Activated naive CD4-positive, alpha-beta T cell treated with anti-CD3 and anti-CD28 coated beads, Interleukin-2, amount 50 U/mL, for 72 hours (primary cell): Measurements from ENCODE around the gene P2RY2. TPM values are rescaled to one million over a fixed set of nuclear protein-coding genes. Genes with fewer than 3 reads are reported as not detected.

Experiments
- ATAC-seq, 2 donors: fragments of 150-1000 bp; cut with Tn5 transposase; 2 replicates each; pipeline ENCODE4 v1.10.0; 2021; ENCODE audit warnings: mild to moderate bottlenecking in 2 of 2, moderate library complexity in 2 of 2
- DNase-seq, 2 donors: peaks; one replicate each; pipeline ENCODE4 v3.0.0; 2021 to 2022; ENCODE audit warnings: low spot score in 2 of 2
- H3K27ac Mint-ChIP-seq, 2 donors: one replicate each; pipeline ENCODE4 v1.8.0; 2022; ENCODE audit warnings: mild to moderate bottlenecking in 2 of 2, mixed read lengths in 2 of 2
- H3K36me3 Mint-ChIP-seq, 2 donors: one replicate each; pipeline ENCODE4 v1.8.0; 2022; ENCODE audit warnings: mixed read lengths in 2 of 2
- H3K9me3 Mint-ChIP-seq, 2 donors: one replicate each; pipeline ENCODE4 v1.8.0; 2022; ENCODE audit warnings: mixed read lengths in 2 of 2
- total RNA-seq, 2 donors: library from RNA; stranded (reverse); gene quantifications; one replicate each; pipeline ENCODE4 v1.2.3, GENCODE V29; 2022

Gene P2RY2
- total RNA-seq, 2 donors from 2014 or later: not detected

DNA sequence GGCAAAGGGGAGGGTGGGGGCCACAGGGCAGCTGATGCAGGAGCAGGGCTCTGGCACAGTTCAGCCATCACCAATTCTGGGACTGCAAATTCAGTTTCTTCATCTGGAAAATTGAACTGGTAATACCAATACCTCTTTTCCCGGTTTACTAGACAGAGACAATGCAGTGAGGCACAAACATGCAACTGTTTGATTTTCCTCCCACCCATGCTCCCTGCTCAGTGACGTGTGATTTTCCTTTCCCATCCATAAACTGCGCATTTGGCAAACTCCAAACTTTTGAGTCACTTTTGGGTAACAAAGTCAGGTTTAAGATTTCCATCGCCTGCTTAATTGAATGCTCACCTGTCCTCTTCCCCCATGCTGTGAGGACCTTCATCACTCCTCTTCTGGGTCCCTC is 23.2 kb downstream of the P2RY2 start:
- DNase-seq: no peak
- no peak for ATAC-seq
- H3K36me3 Mint-ChIP-seq: no peaks in the 10 kb centered on the region

DNA sequence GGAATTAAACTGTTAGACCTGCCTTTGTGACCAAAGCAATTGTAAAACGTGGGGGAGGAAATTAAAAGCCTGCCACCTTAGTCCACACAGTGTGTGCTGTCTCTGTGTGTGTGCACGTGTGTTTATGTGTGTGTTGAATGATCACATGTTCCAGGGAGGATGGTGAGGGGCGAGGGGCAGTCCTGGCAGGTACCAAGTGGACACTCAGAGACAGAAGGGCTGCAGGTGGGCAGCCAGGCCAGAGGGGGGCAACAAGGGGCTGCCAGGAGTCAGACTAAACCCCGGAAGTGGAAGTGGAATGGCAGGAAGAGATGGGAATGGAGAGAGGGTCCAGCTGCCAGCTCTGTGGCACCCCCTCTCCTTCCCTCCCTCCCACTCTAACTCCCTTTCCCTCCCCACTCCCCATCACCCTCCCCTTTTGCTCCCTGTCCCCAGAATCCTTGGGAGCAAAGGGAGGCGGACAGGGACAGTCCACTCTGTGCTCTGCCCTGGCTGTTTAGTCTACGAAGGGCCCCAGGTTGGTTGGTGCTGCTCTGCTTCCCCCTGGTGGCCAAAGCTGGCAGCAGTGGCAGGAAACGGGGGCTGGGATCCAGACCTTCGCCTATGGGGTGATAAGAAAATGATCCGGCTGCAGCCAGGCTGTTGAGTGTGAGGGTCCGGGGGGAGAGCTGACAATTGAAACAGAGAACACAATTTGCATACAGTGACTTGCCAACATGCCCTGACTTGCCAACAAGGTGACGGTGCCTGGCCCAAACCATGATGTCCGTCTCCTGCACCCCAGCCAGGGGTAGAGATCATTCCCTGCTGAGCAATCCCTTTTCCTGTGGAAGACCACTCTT is 24.4 kb downstream of the P2RY2 start:
- Mint-ChIP-seq H3K9me3 (no peaks in the 10 kb centered on the region), H3K36me3 (no peaks in the 10 kb centered on the region), H3K27ac (peak overlapping the region in 1 of 2 donors; percentile 40)
- DNase-seq: peak; percentile 75 to 86
- peak; percentile 86 to 90 for ATAC-seq

More for the DNA sequence above, 23.2 kb downstream of the P2RY2 start:
- Mint-ChIP-seq H3K27ac (no peak overlapping the region), H3K9me3 (no peaks in the 10 kb centered on the region)

DNA sequence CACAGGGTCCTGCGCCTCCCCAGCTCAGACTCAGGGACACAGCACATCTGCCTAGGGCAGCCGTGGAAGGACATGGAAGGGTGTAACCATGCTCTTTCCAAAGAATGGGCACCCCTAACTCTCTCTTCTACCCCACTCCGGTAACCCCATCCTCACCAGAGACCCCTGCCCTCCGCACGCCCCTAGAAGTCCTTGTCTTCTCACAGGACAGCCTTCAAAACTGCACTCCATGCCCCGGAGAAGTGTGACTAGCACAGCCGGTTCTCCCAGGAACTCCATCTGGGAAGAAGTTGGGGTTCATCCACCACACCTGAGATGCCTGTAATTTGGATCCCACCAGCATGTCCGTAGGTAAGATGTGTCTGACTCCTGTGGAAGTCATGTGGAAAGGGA is 25.0 kb downstream of the P2RY2 start:
- no peak overlapping the region for H3K27ac Mint-ChIP-seq

DNA sequence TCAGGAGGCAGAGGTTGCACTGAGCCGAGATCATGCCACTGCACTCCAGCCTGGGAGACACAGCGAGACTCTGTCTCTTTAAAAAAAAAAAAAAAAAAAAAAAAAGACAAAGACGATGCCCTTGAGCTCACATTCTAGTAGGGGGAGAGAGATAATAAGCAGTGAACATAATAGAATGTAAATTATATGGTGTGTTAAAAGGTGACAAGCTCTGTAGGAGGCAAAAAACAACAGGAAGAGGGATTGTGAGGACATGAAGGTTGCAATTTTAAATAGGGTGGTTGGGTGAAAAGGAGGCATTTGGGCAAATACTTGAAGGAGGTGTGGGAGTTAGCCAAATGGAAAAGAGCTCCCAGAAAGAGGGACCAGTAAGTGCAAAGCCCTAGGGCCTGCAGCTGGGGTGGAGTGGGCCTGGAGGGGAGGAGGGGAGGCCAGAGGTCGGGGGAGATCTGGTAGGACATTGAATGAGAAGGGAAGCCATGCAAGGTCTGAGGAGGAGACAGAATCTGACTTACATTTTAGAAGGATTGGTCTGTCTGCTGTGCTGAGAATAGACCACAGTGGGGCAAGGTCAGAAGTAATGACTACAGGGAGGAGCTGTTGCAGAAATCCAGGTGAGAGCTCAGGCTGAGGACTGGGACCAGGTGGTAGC is 26.6 kb downstream of the P2RY2 start:
- no peaks in the 10 kb centered on the region for H3K36me3 Mint-ChIP-seq
- no peaks in the 10 kb centered on the region for H3K9me3 Mint-ChIP-seq
- ATAC-seq (no peak), DNase-seq (no peak)
- no peak overlapping the region for H3K27ac Mint-ChIP-seq

More for the DNA sequence above, 25.0 kb downstream of the P2RY2 start:
- no peaks in the 10 kb centered on the region for H3K36me3 Mint-ChIP-seq
- DNase-seq (no peak), ATAC-seq (no peak)
- no peaks in the 10 kb centered on the region for H3K9me3 Mint-ChIP-seq

DNA sequence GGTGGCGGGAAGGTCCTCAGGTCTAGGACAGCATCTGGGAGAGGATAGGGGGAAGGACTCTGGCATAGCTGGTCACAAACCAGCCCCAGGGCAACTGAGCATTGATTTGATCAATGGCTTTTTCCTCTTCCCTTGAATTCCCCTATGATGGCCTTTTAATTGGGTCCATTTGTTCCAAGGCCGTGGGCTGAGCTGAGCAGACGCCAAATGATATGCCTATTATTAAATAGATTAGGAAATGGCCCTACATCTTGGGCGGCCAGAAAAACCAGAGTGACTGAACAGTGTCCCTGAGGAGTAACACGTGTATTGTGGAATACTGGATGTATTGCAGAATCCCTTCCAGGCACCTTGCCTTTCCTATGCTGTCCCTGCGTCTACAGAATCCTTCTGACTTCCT is 27.4 kb downstream of the P2RY2 start:
- DNase-seq (no peak), ATAC-seq (no peak)
- no peak overlapping the region for H3K27ac Mint-ChIP-seq
- H3K9me3 Mint-ChIP-seq: no peaks in the 10 kb centered on the region
- H3K36me3 Mint-ChIP-seq: no peaks in the 10 kb centered on the region

DNA sequence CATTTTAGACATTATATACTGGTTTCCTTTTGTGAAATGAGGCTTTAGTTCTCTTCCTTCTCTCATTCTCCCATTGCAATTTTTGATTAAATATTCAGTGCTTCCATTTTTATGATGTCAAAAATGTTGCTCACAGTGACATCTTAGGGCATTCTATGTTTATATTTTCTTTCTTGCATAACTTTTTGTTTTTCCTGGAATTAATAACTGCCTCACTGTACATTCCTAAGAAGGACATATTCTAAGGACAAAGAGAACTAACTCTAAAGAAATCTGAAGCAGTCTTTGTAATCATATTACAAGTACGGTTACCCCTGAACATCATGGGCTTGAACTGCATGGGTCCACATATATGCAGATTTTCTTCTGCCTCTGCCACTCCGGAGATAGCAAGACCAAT is 28.2 kb downstream of the P2RY2 start:
- Mint-ChIP-seq H3K9me3 (no peaks in the 10 kb centered on the region), H3K36me3 (no peaks in the 10 kb centered on the region), H3K27ac (no peak overlapping the region)
- DNase-seq (no peak), ATAC-seq (no peak)

DNA sequence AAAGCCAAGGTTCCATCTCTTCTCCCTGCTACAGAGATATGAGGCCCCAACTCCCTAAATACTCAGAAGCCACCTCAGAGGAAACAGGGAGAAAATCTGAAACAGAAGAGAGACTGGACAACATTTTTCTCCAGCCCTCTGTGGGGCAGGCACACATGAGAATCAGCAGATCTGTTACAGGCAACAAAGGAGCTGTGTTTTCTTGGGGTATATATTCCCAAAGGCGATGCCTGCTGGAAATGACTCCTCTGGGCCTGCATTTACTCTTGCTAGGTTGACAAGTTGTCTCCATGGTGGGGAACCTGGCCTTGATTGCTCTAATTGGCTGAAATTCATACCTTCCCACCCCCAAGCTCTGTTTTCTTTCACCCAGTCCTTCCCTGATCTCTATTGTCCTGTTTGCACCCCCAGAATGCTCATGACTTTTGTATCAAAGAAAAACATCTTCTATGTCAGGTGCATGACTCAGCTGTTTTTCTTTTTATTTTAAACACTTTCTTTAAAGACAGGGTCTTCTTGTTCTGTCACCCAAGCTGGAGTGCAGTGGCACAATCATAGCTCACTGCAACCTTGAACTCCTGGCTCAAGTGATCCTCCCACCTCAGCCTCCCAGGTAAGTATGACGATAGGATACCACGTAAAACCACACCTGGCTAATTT is 30.6 kb downstream of the P2RY2 start:
- ATAC-seq: no peak

DNA sequence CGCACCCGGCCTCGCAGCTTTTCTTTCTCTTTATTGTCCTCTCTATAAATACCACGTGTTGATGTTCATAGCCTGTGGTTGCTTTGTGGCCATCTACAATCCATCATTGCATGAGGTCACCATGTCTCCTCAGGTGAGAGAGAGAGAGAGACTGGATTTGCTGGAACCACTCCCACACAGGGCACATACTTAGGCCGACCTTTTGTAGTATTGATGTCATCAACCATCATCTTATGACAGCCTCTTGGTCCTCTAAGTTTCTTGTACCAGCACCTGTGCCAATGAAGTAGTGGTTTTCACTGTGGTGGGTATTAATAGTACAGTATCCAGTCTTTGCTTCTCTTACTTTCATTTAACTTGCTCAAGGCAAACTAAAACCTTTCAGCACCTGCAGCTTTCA is 31.2 kb downstream of the P2RY2 start:
- no peaks in the 10 kb centered on the region for H3K36me3 Mint-ChIP-seq
- DNase-seq (no peak), ATAC-seq (peak; percentile 31 to 70)
- H3K27ac Mint-ChIP-seq: peak overlapping the region in 1 of 2 donors; percentile 5
- no peaks in the 10 kb centered on the region for H3K9me3 Mint-ChIP-seq

More for the DNA sequence above, 30.6 kb downstream of the P2RY2 start:
- Mint-ChIP-seq H3K9me3 (no peaks in the 10 kb centered on the region), H3K36me3 (no peaks in the 10 kb centered on the region), H3K27ac (peak overlapping the region in 1 of 2 donors; percentile 5)
- no peak for DNase-seq

DNA sequence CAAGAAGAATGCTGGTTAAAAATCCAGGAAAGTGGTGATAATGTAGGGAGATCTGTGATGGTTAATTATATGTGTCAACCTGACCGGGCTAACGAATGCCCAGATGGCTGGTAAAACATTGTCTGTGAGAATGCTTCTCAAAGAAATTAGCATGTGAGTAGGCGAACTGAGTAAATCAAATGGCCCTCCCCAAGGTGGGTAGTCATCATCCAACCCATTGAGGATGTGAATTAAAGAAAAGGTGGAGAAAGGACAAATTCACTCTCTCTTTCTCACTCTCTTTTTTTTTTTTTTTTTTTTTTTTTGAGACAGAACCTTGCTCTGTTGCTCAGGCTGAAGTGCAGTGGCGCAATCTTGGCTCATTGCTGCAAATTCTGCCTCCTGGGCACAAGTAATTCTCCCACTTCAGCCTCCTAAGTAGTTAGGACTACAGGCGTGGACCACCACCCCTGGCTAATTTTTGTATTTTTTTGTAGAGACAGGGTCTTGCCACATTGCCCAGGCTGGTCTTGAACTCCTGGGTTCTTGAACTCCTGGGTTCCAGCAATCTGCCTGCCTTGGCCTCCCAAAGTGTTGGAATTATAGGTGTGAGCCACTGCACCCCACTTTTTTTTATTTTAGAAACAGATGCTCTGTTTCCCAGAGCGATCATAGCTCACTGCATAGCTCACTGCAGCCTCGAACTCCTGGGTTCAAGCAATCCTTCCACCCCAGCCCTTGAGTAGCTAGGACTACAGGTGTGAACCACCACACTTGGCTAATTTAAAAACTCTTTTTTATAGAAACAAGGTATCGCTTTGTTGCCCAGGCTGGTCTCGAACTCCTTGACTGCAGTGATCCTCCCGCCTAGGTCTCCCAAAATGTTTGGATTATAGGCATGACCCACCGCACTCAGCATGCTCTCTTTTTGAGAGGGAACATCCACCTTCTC is 32.0 kb downstream of the P2RY2 start:
- no peak for DNase-seq
- H3K27ac Mint-ChIP-seq: peak overlapping the region in 1 of 2 donors; percentile 22
- peak; percentile 53 to 66 for ATAC-seq
- no peaks in the 10 kb centered on the region for H3K36me3 Mint-ChIP-seq
- H3K9me3 Mint-ChIP-seq: no peaks in the 10 kb centered on the region

DNA sequence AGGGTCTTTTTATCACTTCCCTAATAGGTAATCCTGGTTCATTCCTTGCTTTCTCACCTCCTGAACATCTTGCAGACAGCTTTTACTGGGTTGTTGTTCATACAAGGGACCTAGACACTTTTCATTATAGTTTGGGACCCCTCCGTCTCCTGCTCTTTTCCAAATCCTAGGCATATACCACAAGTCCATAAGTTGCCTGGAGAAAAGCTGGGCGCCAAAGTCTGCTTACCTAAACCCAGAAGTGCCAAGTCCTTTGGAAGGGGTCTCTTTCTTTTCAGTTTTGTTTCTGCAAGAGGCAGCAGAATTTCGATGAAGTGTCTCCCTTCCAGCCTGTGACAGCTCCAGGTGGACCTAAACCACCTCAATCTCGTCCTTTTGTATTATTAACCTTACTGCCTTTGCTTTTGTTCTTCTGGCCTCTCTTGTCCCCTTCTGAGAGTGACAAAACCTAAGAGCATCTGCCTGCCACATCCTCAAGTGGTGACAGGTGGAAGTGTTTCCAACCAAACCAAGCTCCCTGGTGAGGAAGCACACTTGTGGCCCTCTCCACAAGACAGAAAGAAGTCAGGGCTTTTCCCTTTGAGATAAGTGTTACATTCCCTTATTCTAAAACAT is 34.6 kb downstream of the P2RY2 start:
- ATAC-seq (peak; percentile 62 to 64), DNase-seq (peak in 1 of 2 donors; percentile 44)
- Mint-ChIP-seq H3K9me3 (no peaks in the 10 kb centered on the region), H3K36me3 (no peaks in the 10 kb centered on the region), H3K27ac (no peak overlapping the region)

DNA sequence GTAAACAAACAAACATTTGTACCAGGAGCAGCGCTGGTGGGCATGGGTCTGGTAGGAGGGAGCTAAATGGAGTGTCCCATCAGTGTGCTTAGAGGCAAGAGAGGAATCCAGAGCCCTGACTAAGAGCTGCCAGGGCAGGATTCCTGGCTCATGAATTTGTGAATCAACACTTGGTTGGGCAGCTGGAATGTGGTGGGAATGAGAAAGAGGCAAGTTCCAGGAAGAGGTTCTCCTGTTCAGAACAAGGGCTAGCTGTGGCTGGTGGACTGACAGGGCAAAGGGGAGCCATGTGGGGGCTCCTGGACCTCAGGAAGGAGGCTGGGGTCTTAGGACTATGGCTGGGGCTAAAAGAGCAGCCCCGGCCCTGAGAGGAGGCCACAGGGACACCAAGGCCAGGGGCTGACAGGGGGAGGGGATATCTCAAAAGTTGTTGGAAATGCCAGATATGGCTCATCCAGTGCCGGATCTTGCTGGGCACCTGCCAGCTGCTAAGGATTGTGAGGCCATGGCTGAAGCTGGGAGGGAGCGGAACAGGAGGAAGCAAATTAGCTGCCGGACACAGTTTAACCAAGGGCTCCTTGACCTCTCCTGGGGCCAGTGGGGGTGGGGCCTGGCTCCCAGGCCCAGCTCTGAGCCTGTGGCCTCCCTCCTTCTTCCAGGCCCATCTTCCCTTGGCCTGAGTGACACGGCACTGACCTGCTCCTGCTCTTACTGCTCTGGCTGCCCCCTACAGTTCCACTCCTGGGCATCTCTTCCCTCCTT is 39.4 kb downstream of the P2RY2 start:
- ATAC-seq: no peak
- no peaks in the 10 kb centered on the region for H3K36me3 Mint-ChIP-seq
- no peaks in the 10 kb centered on the region for H3K9me3 Mint-ChIP-seq
- peak in 1 of 2 donors; percentile 28 for DNase-seq
- H3K27ac Mint-ChIP-seq: peak overlapping the region; percentile 7 to 22

DNA sequence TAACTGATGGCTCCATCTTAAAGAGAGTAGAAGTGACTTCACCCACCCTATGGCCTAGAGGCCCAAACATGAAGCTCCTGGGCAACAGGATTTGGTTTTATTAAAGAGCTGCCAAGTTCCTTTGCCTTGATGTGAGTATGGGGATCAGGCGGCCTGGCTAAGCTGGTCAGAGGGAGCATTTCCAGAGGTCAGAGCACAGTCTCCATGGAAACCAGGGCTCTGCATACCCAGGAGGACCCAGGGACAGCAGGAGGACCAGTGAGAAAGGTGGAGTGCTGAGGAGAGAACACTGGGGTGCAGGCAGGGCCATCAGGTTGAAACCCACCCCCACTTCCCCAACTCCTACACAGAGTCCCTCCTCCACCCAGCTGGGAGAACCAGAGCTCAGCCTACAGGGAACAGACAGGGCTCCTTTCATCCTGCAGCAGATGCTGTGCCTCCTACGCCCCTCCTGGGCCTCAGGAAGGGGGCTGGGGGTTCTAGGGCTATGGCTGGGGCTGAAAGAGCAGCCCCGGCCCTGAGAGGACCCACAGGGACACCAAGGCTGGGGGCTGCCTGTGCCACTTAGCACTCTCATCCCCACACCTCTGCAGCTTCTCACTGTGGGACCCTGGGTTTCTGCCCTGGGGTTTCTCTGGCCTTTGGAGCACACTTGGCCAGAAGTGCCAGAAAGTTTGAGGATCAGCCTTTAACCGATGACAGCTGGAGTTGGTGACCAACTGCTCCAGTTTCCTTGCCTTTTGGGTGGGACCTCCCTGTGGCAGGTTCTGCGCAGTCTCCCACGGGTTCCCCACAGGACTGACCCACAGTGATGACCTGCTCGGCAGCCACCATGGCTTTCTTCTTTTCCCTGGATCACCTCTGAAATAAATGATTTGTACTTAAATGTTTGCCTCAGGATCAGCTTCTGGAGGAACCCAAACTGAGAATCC is 40.3 kb downstream of the P2RY2 start:
- DNase-seq (peak in 1 of 2 donors; percentile 35), ATAC-seq (no peak)
- H3K27ac Mint-ChIP-seq: peak overlapping the region in 1 of 2 donors; percentile 22
- no peaks in the 10 kb centered on the region for H3K9me3 Mint-ChIP-seq
- H3K36me3 Mint-ChIP-seq: no peaks in the 10 kb centered on the region

DNA sequence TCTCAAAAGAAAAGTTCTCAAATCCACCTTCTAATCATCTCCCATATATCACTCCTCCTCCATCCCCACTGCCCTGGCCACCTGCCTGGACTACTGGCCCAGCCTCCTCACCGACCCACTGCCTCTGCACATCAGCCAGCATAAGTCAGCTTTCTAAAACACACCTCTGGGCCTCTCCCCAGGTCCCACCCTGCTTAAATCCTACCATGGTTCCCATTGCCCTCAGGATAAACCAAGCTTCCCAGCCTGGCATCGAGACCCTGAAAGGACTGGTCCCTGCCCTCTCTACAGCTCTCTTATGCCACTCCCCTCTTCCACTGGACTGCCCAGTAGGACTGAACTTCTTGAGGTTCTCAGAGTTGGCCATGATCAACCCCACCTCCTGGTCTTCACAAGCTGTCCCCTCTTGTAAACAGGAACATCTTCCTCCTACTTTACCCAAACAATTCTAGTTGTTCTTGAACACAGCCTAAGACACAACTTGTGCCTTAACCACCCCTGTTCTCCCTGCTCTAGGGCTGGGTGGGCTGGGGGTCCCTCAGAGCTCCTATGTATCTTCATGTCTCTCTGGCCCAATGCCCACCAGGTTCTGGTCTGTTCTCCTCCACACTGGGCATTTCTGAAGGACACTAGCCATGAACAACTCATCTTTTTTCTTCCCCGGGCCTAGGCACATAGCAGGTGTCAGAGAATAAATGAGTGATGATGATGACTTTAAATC is 41.5 kb downstream of the P2RY2 start:
- peak in 1 of 2 donors; percentile 30 for DNase-seq
- Mint-ChIP-seq H3K9me3 (no peaks in the 10 kb centered on the region), H3K36me3 (no peaks in the 10 kb centered on the region), H3K27ac (peak overlapping the region in 1 of 2 donors; percentile 7)
- no peak for ATAC-seq

DNA sequence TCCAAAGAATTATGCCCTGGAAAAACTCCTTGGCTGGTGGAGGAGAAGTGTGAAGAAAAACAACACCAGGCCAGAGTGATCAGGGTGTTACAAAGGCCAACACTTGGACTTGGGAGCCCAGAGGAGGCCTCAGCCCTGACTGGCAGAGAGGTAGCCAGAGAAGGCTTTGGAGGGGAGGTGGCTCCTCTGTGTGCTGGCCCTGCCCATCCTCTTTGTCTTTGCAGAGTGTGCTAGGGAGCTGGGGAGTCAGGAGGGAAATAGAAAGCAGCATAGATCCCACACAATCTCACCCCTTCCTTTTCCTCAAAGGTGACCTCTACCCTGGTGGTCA is 42.0 kb downstream of the P2RY2 start:
- DNase-seq (no peak), ATAC-seq (no peak)
- no peak overlapping the region for H3K27ac Mint-ChIP-seq
- H3K9me3 Mint-ChIP-seq: no peaks in the 10 kb centered on the region
- no peaks in the 10 kb centered on the region for H3K36me3 Mint-ChIP-seq
